HEK293 (cell line): ENCODE measurements around the gene ZNF574.

ENCODE experiments used
- CTCF ChIA-PET: fragments of 350-600 bp; formaldehyde crosslinking; extraction: SDS; loops from one replicate; lab custom pipeline; 2021; ENCODE audit warnings: antibody characterized with exemption; lab: Yijun Ruan, JAX
- POLR2A ChIA-PET: fragments of 300-600 bp; formaldehyde crosslinking; extraction: SDS; loops from one replicate; lab custom pipeline; 2020; ENCODE audit warnings: antibody characterized with exemption, inconsistent platforms; lab: Yijun Ruan, JAX
- H3K27ac ChIP-seq: fragments of 200-500 bp; sonication (Bioruptor generic); 2 replicates; pipeline ENCODE4 v1.5.1; 2014; ENCODE audit warnings: low read depth, low read length, control low read depth, inconsistent platforms; ENCODE audit errors: extremely low read depth
- H3K36me3 ChIP-seq, 2 experiments: fragments of 200-500 bp in 1 of 2; sonication (Bioruptor generic) in 1 of 2; 1 replicate in 1 of 2; 2 replicates in 1 of 2; pipeline ENCODE4 v1.5.1; 2014 to 2017; ENCODE audit warnings: inconsistent platforms in 2 of 2, low read length in 2 of 2; ENCODE audit not compliant: control insufficient read depth in 2 of 2, insufficient read depth in 1 of 2
- H3K4me1 ChIP-seq: fragments of 200-500 bp; sonication (Bioruptor generic); 2 replicates; pipeline ENCODE4 v1.5.1; 2014; ENCODE audit warnings: mild to moderate bottlenecking, low read length, inconsistent platforms; ENCODE audit not compliant: control insufficient read depth, insufficient read depth
- H3K4me3 ChIP-seq: 2 replicates; pipeline ENCODE4 v1.5.1; 2011; ENCODE audit warnings: low read depth, mild to moderate bottlenecking, control low read depth, low read length, moderate library complexity
- H3K9me3 ChIP-seq: fragments of 200-500 bp; sonication (Bioruptor generic); 2 replicates; pipeline ENCODE4 v1.5.1; 2014; ENCODE audit warnings: low read depth, low read length, inconsistent platforms; ENCODE audit not compliant: control insufficient read depth, insufficient read depth
- HIC1 ChIP-seq: fragments of 450-650 bp; formaldehyde crosslinking; IDR thresholded peaks from 2 replicates; pipeline ENCODE4 v1.5.1; 2016; ENCODE audit warnings: missing biosample characterization, missing genetic modification characterization
- KLF16 ChIP-seq: fragments of 450-650 bp; formaldehyde crosslinking; IDR thresholded peaks from 2 replicates; pipeline ENCODE4 v1.5.1; 2017; ENCODE audit warnings: missing biosample characterization, missing genetic modification characterization
- SALL2 ChIP-seq: fragments of 450-650 bp; formaldehyde crosslinking; IDR thresholded peaks from 2 replicates; pipeline ENCODE4 v1.5.0; 2017; ENCODE audit warnings: missing biosample characterization, mild to moderate bottlenecking, missing genetic modification characterization, borderline replicate concordance
- SP2 ChIP-seq: fragments of 450-650 bp; formaldehyde crosslinking; IDR thresholded peaks from 2 replicates; pipeline ENCODE4 v1.5.1; 2016; ENCODE audit warnings: missing biosample characterization, missing genetic modification characterization
- SP7 ChIP-seq: fragments of 450-650 bp; formaldehyde crosslinking; IDR thresholded peaks from 2 replicates; pipeline ENCODE4 v1.5.1; 2016; ENCODE audit warnings: missing biosample characterization, missing genetic modification characterization
- WT1 ChIP-seq: fragments of 450-650 bp; formaldehyde crosslinking; IDR thresholded peaks from 2 replicates; pipeline ENCODE4 v1.5.1; 2016; ENCODE audit warnings: missing biosample characterization, missing genetic modification characterization
- YY2 ChIP-seq: fragments of 450-650 bp; formaldehyde crosslinking; IDR thresholded peaks from 2 replicates; pipeline ENCODE4 v1.5.1; 2016; ENCODE audit warnings: missing biosample characterization, missing genetic modification characterization
- ZBTB17 ChIP-seq: fragments of 450-650 bp; formaldehyde crosslinking; IDR thresholded peaks from 2 replicates; pipeline ENCODE4 v1.5.1; 2016; ENCODE audit warnings: missing biosample characterization, missing genetic modification characterization
- ZBTB49 ChIP-seq: fragments of 450-650 bp; formaldehyde crosslinking; IDR thresholded peaks from 2 replicates; pipeline ENCODE4 v1.5.1; 2016; ENCODE audit warnings: missing biosample characterization, missing genetic modification characterization, low read depth
- ZNF214 ChIP-seq: fragments of 450-650 bp; formaldehyde crosslinking; IDR thresholded peaks from 2 replicates; pipeline ENCODE4 v1.5.1; 2017; ENCODE audit warnings: missing biosample characterization, mild to moderate bottlenecking, missing genetic modification characterization, borderline replicate concordance
- ZNF280D ChIP-seq: fragments of 450-650 bp; formaldehyde crosslinking; IDR thresholded peaks from 2 replicates; pipeline ENCODE4 v1.5.1; 2016; ENCODE audit warnings: missing biosample characterization, missing genetic modification characterization
- ZNF621 ChIP-seq: fragments of 450-650 bp; formaldehyde crosslinking; IDR thresholded peaks from 2 replicates; pipeline ENCODE4 v1.5.1; 2017; ENCODE audit warnings: missing biosample characterization, missing genetic modification characterization
- ZNF623 ChIP-seq: fragments of 450-650 bp; formaldehyde crosslinking; IDR thresholded peaks from 2 replicates; pipeline ENCODE4 v1.5.1; 2016; ENCODE audit warnings: missing biosample characterization, missing genetic modification characterization
- ZNF707 ChIP-seq: fragments of 450-650 bp; formaldehyde crosslinking; IDR thresholded peaks from 2 replicates; pipeline ENCODE4 v1.5.1; 2016; ENCODE audit warnings: missing biosample characterization, missing genetic modification characterization
- ZNF768 ChIP-seq: fragments of 450-650 bp; formaldehyde crosslinking; IDR thresholded peaks from 2 replicates; pipeline ENCODE4 v1.5.1; 2018; ENCODE audit warnings: missing biosample characterization, mild to moderate bottlenecking, missing genetic modification characterization
- ZNF791 ChIP-seq: fragments of 450-650 bp; formaldehyde crosslinking; IDR thresholded peaks from 2 replicates; pipeline ENCODE4 v1.5.1; 2016; ENCODE audit warnings: missing biosample characterization, missing genetic modification characterization

Gene ZNF574

GRCh38 chr19:42102877-42103276 lies 26.9 kb downstream of the ZNF574 start:
- ChIA-PET CTCF (interaction anchor here (0.7 to 2.5 kb wide), 13 partner anchors 8 to 414 kb away, joined by 3 to 13 read pairs (median 4); partner anchors contain the start of gene POU2F2), POLR2A (interaction anchor here (1.1 to 1.4 kb wide), 2 partner anchors 10 to 148 kb away, joined by 3 to 4 read pairs; no protein-coding TSS in a partner anchor)
- no peaks in the 10 kb centered on the region for H3K4me1 ChIP-seq
- no peak overlapping the region for H3K4me3 ChIP-seq
- no peaks in the 10 kb centered on the region; the same call in 1 of the 2 replicates for H3K9me3 ChIP-seq
- no peak for TF ChIP-seq SP2 (tag by site-specific recombination)
- TF ChIP-seq ZNF623, result peak; percentile 95
- H3K27ac ChIP-seq, result no peak overlapping the region
- H3K36me3 ChIP-seq, result no peaks in the 10 kb centered on the region; a peak in 1 of 3 replicates

- no peaks in the 10 kb centered on the region for H3K4me1 ChIP-seq
- no peak overlapping the region for H3K27ac ChIP-seq
- no peak overlapping the region for H3K4me3 ChIP-seq
- no peaks in the 10 kb centered on the region; the same call in 1 of the 2 replicates for H3K9me3 ChIP-seq
- ChIA-PET POLR2A (no interaction called here), CTCF (interaction anchor here (0.7 to 2.4 kb wide), 8 partner anchors 8 to 1665 kb away, joined by 3 to 18 read pairs (median 3); no protein-coding TSS in a partner anchor)
- TF ChIP-seq SP7 (tag by site-specific recombination) (no peak), ZBTB17 (tag by site-specific recombination) (no peak), SP2 (tag by site-specific recombination) (no peak), ZNF707 (no peak), ZNF791 (no peak), WT1 (tag by site-specific recombination) (no peak), YY2 (tag by site-specific recombination) (no peak), ZNF768 (tag by site-specific recombination) (no peak), KLF16 (no peak), ZNF280D (tag by site-specific recombination) (no peak), ZNF214 (tag by site-specific recombination) (no peak), ZBTB49 (no peak), HIC1 (no peak), SALL2 (tag by site-specific recombination) (no peak), ZNF621 (tag by site-specific recombination) (no peak)
- no peaks in the 10 kb centered on the region for H3K36me3 ChIP-seq
These were observed 29.4 kb downstream of the ZNF574 start for GRCh38 chr19:42105368-42105767.
